Stimulated activated naive CD8-positive, alpha-beta T cell treated with anti-CD3 and anti-CD28 coated beads, Interleukin-15, Interleukin-2, amounts not matched to agents 100 ng/mL and 50 ng/mL, for 24 hours (primary cell): Measurements from ENCODE around the gene SPATC1L.

Experiments used
- H3K27ac Mint-ChIP-seq: one replicate; pipeline ENCODE4 v1.8.0; 2021; ENCODE audit warnings: mild to moderate bottlenecking, mixed read lengths
- H3K27me3 Mint-ChIP-seq: one replicate; pipeline ENCODE4 v1.8.0; 2021; ENCODE audit warnings: mixed read lengths
- H3K36me3 Mint-ChIP-seq: one replicate; pipeline ENCODE4 v1.8.0; 2021; ENCODE audit warnings: low read depth, mixed read lengths
- H3K4me1 Mint-ChIP-seq: one replicate; pipeline ENCODE4 v1.8.0; 2021; ENCODE audit warnings: low read depth, mixed read lengths
- H3K4me3 Mint-ChIP-seq: one replicate; pipeline ENCODE4 v1.8.0; 2021; ENCODE audit warnings: mild to moderate bottlenecking, mixed read lengths
- H3K9me3 Mint-ChIP-seq: one replicate; pipeline ENCODE4 v1.8.0; 2021; ENCODE audit warnings: mixed read lengths

Gene SPATC1L

GRCh38 chr21:46124083-46124925 is 60.0 kb downstream of the SPATC1L start:
- H3K36me3 Mint-ChIP-seq = no peaks in the 10 kb centered on the region
- H3K9me3 Mint-ChIP-seq = no peaks in the 10 kb centered on the region
- H3K4me3 Mint-ChIP-seq = no peak overlapping the region
- H3K27me3 Mint-ChIP-seq = no peaks in the 10 kb centered on the region
- no peaks in the 10 kb centered on the region for H3K4me1 Mint-ChIP-seq
- no peak overlapping the region for H3K27ac Mint-ChIP-seq

- Mint-ChIP-seq H3K4me1 (no peaks in the 10 kb centered on the region), H3K4me3 (no peak overlapping the region), H3K27me3 (no peaks in the 10 kb centered on the region)
These were observed 61.2 kb downstream of the SPATC1L start for GRCh38 chr21:46122758-46123683.

GRCh38 chr21:46122237-46122671 is 62.0 kb downstream of the SPATC1L start:
- Mint-ChIP-seq H3K36me3 (no peaks in the 10 kb centered on the region), H3K9me3 (no peaks in the 10 kb centered on the region), H3K27me3 (no peaks in the 10 kb centered on the region), H3K4me3 (no peak overlapping the region), H3K27ac (no peak overlapping the region), H3K4me1 (no peaks in the 10 kb centered on the region)

More at GRCh38 chr21:46122758-46123683, 61.2 kb downstream of the SPATC1L start:
- H3K36me3 Mint-ChIP-seq = no peaks in the 10 kb centered on the region
- H3K9me3 Mint-ChIP-seq = no peaks in the 10 kb centered on the region
- no peak overlapping the region for H3K27ac Mint-ChIP-seq

GRCh38 chr21:46121286-46122221 is 62.7 kb downstream of the SPATC1L start:
- H3K36me3 Mint-ChIP-seq = no peaks in the 10 kb centered on the region
- H3K27me3 Mint-ChIP-seq = no peaks in the 10 kb centered on the region
- no peak overlapping the region for H3K27ac Mint-ChIP-seq
- H3K9me3 Mint-ChIP-seq = no peaks in the 10 kb centered on the region
- H3K4me1 Mint-ChIP-seq = no peaks in the 10 kb centered on the region
- no peak overlapping the region for H3K4me3 Mint-ChIP-seq

- Mint-ChIP-seq H3K4me3 (no peak overlapping the region), H3K4me1 (no peaks in the 10 kb centered on the region), H3K9me3 (no peaks in the 10 kb centered on the region), H3K27me3 (no peaks in the 10 kb centered on the region), H3K27ac (no peak overlapping the region), H3K36me3 (no peaks in the 10 kb centered on the region)
These were observed 63.7 kb downstream of the SPATC1L start for GRCh38 chr21:46120301-46121285.

GRCh38 chr21:46119637-46120271 is 64.5 kb downstream of the SPATC1L start:
- no peaks in the 10 kb centered on the region for H3K27me3 Mint-ChIP-seq
- H3K36me3 Mint-ChIP-seq = no peaks in the 10 kb centered on the region
- H3K27ac Mint-ChIP-seq = no peak overlapping the region
- no peaks in the 10 kb centered on the region for H3K4me1 Mint-ChIP-seq
- no peaks in the 10 kb centered on the region for H3K9me3 Mint-ChIP-seq
- no peak overlapping the region for H3K4me3 Mint-ChIP-seq

GRCh38 chr21:46119144-46119636 is 65.1 kb downstream of the SPATC1L start:
- no peaks in the 10 kb centered on the region for H3K27me3 Mint-ChIP-seq
- H3K27ac Mint-ChIP-seq = no peak overlapping the region
- no peaks in the 10 kb centered on the region for H3K36me3 Mint-ChIP-seq
- no peaks in the 10 kb centered on the region for H3K4me1 Mint-ChIP-seq
- no peak overlapping the region for H3K4me3 Mint-ChIP-seq
- no peaks in the 10 kb centered on the region for H3K9me3 Mint-ChIP-seq

GRCh38 chr21:46118316-46119143 is 65.7 kb downstream of the SPATC1L start:
- Mint-ChIP-seq H3K27ac (no peak overlapping the region), H3K27me3 (no peaks in the 10 kb centered on the region), H3K36me3 (peaks cover 3% of the 10 kb centered on the region), H3K4me1 (no peaks in the 10 kb centered on the region), H3K4me3 (no peak overlapping the region), H3K9me3 (no peaks in the 10 kb centered on the region)

GRCh38 chr21:46117586-46118315 is 66.5 kb downstream of the SPATC1L start:
- Mint-ChIP-seq H3K27me3 (no peaks in the 10 kb centered on the region), H3K36me3 (peaks cover 4% of the 10 kb centered on the region), H3K4me3 (no peak overlapping the region), H3K9me3 (no peaks in the 10 kb centered on the region), H3K27ac (no peak overlapping the region), H3K4me1 (no peaks in the 10 kb centered on the region)

GRCh38 chr21:46116776-46117585 is 67.3 kb downstream of the SPATC1L start:
- no peaks in the 10 kb centered on the region for H3K4me1 Mint-ChIP-seq
- H3K9me3 Mint-ChIP-seq = no peaks in the 10 kb centered on the region
- no peak overlapping the region for H3K4me3 Mint-ChIP-seq
- H3K36me3 Mint-ChIP-seq = peaks cover 4% of the 10 kb centered on the region
- no peaks in the 10 kb centered on the region for H3K27me3 Mint-ChIP-seq
- no peak overlapping the region for H3K27ac Mint-ChIP-seq

GRCh38 chr21:46116189-46116775 is 68.0 kb downstream of the SPATC1L start:
- Mint-ChIP-seq H3K4me1 (no peaks in the 10 kb centered on the region), H3K4me3 (no peak overlapping the region), H3K27me3 (no peaks in the 10 kb centered on the region), H3K9me3 (no peaks in the 10 kb centered on the region), H3K36me3 (peaks cover 4% of the 10 kb centered on the region), H3K27ac (no peak overlapping the region)
